GM19239 (cell line): ENCODE measurements around the gene PHF3.

Source experiments
- DNase-seq: peaks from one replicate; pipeline ENCODE4 v3.0.0; 2011; ENCODE audit warnings: low spot score; ENCODE audit not compliant: insufficient read length
- FAIRE-seq: peaks from 2 replicates; lab custom pipeline; 2011; peaks lifted over from hg19 to GRCh38; lab: Jason Lieb, UNC

The PHF3 gene

GRCh38 chr6:63644668-63645326, 9.2 kb downstream of the PHF3 start:
- no peak for FAIRE-seq
- no peak for DNase-seq

DNA sequence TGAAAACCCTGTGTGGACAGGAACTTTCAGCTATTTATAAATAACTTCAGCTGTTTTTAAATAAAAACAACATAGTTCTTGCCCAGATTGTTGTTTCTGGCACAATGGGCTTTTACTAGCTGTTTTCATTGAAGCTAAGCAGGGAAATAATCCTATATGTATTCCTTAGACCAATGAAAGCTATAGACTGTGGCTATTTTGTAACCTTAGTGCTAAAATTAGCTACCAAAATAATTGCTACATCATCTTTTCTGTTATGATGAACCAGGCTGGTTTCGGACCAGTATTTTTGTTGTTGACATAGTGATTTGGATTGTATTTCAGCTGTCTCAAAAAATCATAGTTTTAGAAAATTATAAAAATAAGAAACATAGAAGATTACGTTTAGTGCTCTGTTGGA, 13.7 kb downstream of the PHF3 start:
- FAIRE-seq (no peak), DNase-seq (no peak)

DNA sequence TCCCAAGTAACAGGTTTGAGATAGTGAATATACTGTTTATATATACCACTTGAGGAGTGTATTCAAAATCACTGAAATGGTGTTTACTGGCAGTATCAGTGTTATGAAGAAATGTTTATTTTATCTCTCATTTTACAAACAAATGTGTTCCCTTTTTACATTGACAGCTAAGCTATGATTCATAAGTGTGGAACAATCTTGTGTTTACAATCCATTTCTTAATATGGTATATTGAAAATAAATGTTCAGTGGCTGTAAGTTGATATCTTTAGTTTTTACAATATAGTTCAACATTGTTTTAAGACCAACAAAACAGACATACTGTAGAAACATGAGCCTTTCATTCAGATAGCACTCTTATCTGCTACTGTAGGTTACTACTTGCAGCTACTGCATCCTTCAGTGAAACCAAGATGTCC, 14.3 kb downstream of the PHF3 start:
- no peak for FAIRE-seq
- no peak for DNase-seq

DNA sequence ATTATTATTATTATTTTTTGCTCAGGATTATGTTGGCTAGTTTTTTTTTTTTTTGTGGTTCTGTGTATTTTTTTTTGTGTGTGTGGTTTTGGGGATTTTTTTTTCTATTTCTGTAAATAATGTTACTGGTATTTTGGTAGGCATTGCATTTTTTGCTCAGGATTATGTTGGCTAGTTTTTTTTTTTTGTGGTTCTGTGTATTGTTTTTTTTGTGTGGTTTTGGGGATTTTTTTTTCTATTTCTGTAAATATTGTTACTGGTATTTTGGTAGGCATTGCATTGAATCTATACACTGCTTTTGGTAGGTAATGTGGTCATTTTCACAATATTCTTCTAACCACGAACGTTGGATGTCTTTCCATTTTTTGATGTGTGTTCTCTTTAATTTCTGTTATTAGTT, 17.4 kb downstream of the PHF3 start:
- DNase-seq (no peak), FAIRE-seq (no peak)

- no peak for FAIRE-seq
- DNase-seq = no peak
Observed at GRCh38 chr6:63660757-63661156, 25.2 kb downstream of the PHF3 start.

DNA sequence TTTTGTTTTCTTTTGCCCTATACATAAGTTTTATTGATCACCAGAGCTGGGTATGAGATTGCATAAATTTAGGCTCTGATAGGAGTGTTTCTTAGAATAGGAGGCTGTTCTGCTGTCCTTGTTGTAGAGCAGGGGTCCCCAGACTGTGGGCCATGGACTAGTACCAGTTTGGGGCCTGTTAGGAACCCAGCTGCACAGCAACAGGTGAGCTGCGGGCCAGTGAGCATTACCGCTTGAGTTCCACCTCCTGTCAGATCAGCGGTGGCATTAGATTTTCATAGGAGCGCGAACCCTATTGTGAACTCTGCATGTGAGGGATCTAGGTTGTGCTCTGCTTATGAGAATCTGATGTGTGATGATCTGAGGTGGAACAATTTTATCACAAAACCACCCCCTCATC, 26.2 kb downstream of the PHF3 start:
- DNase-seq = no peak
- FAIRE-seq = no peak

DNA sequence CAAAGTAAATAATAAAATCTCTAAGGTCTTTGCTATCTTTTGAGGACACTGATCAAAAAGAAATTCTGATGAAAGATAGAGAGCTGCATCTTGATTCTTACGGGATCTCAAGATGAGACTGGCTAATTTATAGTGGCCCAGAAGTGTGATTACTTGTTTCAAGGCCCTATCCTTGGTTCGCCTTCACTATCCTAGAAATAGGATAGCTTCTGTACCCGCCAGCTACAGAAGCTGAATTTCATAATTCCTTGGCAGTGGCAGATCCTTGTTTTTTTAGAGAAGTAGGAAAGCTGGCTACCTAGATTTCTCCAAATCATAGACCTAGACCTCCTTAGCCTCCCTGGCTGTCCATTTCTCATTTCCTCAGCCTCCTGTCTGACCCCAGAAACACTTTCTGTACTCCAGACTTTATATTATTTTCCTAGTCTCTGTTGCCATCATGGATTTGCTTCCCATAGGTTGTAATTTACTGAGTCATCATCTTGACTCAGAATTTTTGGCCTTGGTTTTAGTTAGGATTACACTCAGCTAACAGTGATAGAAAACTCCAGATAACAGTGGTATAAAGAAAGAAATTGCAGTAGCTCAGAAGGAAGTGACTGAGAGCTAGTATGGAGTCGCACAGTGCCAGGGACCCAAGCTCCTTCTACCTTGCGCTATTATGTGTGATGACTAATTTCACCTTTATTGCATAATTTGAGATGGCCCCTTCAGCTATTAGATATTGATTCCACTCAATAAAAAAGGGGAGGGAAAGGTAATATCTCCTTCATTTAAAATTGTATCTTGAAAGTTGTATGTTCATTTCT, 27.7 kb downstream of the PHF3 start:
- DNase-seq (no peak), FAIRE-seq (no peak)

DNA sequence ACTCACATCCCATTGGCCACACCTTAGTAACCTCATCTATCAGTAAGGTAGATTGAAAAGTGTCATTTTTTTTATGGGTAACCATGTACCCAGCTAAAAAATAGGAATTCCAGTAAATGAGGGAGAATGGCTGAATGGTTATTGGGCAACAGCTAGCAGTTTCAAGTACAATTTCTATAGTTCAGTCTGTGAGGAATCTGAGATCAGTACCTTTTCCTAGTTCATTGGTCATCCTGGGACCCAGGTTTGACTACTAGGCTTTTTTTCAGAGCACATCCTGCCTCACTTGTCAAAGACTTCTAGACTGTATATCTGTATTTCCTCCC, 28.3 kb downstream of the PHF3 start:
- DNase-seq (no peak), FAIRE-seq (no peak)

DNA sequence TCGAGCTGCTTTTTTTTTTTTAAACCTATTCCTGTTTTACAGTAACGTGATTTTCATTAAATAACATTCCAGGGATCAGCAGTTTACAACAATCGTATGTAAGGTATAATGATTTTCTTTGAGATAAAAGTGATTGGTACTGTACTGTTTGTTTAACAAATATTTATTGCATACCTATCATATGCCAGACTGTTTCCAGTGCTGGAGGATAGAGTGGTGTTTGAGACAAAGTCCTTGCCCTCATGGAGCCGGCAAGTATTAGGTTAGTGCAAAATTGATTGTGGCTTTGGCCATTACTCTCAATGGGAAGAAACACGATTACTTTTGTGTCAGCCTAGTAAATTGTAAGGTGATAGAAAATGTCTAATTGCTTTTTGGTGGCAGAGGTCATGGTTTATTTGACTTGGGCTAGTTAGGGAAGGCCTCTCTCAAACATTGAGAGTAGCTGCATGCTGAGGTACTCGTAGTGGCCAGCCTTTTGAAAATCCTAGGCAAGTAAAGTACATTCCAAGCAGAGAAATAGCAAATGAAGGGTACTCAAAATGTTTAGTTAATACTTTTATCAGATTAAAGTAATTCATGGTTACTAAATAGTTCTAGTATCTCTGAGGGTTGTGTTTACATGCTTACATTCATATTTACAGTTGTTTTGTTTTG, 35.6 kb downstream of the PHF3 start:
- no peak for FAIRE-seq

DNA sequence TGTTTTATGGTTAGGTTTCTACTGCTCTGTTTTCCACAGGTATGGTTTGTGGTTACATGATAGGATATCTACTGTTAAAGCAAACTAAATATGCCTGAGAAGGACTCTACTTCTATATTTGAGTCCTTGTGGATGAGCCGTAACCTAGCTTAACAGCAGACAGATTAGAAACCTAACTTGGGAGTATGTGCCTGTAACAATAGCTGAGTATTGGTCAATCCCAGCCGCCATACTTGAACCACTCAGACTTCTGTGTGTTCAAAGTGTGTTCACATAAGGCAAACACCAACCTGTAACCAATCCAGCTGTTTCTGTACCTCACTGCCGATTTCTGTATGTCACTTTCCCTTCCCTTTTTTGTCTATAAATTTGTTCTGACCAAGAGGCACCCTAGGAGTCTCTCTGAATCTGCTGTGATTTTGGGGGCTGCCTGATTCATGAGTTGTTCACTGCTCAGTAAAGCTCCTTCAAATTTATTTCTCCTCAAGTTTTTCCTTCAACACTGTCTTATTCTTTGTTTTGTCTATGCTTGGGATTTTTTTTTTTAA, 37.1 kb downstream of the PHF3 start:
- FAIRE-seq (no peak), DNase-seq (no peak)

More for the DNA sequence above, 35.6 kb downstream of the PHF3 start:
- no peak for DNase-seq

DNA sequence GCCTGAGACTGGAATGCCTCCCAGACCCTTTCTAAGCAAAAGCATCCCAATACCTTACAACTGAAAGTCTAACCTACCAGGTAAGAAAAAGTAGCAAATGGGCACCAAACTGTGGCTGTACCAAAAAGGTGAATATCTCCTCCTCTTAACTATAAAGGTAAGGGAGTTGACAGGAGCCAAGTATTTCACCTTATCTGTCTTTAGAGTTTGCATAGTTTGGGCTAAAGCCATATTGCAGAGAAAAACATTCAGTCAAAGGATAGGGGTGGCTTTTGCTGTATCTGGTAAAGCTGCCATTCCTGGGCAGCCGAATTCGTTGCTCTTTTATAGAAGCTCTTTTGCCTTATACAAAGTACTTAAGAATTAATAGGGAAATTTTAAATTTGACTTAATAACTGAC, 38.1 kb downstream of the PHF3 start:
- DNase-seq = no peak
- peak; percentile 39 for FAIRE-seq

GRCh38 chr6:63674635-63675034, 39.0 kb downstream of the PHF3 start:
- FAIRE-seq (no peak), DNase-seq (no peak)

DNA sequence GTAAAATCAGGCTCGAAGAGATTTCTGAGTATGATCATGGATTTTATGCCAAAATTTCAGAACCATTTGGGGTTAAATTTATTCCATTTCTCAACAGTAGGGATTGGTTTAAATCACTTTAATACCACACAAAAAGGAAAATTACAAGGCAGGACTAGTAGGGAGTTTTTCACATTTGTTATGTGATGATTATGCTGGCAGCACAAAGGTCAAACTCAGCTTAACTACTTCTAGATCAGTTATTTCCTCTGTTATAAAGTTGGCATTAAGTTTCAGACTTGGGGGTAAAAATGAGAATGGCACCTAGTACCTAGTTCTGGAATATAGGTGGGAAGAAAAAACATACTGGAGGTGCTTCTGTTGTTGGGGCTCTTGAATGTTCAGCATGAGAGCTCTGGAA, 39.5 kb downstream of the PHF3 start:
- DNase-seq (no peak), FAIRE-seq (peak; percentile 39)

DNA sequence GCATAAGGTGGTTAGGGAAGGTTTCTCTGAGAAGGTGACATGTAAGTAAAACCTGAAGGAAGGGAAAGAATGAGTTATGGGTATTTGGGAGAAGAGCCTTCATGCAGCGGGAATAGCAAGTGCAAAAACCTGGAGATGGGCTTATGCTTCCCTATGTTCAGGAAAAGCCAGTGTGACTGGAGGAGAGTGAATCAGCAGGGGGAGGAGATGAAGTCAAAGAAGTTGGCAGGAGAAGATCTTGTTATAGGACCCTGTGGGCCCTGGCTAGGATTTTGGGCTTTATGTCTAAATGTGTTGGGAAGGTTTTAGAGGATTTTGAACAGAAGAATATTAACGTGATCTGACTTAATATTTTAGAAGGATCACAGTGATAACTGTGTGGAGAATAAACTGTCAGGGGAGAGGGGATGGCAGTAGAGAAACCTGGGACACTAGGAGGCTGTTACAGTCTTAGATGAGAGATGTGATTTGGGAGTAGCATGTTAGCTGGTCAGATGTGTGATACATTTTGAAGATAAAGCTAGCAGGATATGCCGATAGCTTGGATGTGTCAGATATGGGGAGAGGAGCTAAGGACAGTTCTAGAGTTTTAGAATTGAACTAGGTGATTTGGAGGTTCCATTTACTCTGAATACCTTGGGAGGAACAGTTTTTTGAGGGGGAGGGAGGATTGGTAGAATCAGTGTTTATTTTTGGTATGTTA, 41.0 kb downstream of the PHF3 start:
- no peak for DNase-seq
- FAIRE-seq = no peak

- DNase-seq (no peak), FAIRE-seq (no peak)
Observed at GRCh38 chr6:63677282-63677681, 41.7 kb downstream of the PHF3 start.

GRCh38 chr6:63683071-63683603, 47.5 kb downstream of the PHF3 start:
- no peak for FAIRE-seq
- DNase-seq = no peak

- FAIRE-seq = no peak
Observed at GRCh38 chr6:63685446-63686379, 50.1 kb downstream of the PHF3 start.

GRCh38 chr6:63689421-63689820, 53.8 kb downstream of the PHF3 start:
- FAIRE-seq (no peak), DNase-seq (no peak)

More at GRCh38 chr6:63685446-63686379, 50.1 kb downstream of the PHF3 start:
- DNase-seq = peak; percentile 37

DNA sequence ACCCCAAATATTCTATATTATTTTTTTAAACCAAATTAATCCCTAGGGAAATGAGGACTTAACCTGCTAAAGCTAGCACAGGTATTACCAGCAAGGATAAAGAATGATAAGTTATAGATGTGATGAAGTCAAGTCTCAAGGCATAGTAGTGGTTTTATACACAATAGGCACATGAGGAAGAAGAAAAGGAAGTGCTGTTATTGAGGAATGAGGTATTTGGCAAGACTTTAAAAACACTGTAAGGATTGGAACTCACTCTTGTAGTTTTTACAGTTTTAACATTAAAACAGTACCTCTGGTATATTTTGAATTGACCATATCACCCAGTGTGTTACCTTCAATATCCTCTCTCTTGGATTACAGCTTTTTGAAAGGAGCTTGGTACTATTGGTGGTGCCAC, 54.6 kb downstream of the PHF3 start:
- FAIRE-seq (peak; percentile 82), DNase-seq (no peak)
